HL-60 (cell line): ENCODE results near the gene GNPTAB.

Source experiments
- DNase-seq, 2 experiments: peaks; one replicate each; pipeline ENCODE4 v3.0.0-alpha.2; 2010 to 2020; ENCODE audit warnings: low read depth in 1 of 2, low spot score in 1 of 2
- H3K27ac ChIP-seq: fragments of 250-450 bp; sonication (Bioruptor Pico); replicated peaks from 2 replicates; pipeline ENCODE4 v1.5.1; 2020; ENCODE audit warnings: mild to moderate bottlenecking, moderate library complexity
- H3K27me3 ChIP-seq: fragments of 250-450 bp; sonication (Bioruptor Pico); 2 replicates; pipeline ENCODE4 v1.5.1; 2021; ENCODE audit warnings: mild to moderate bottlenecking, moderate library complexity; ENCODE audit not compliant: insufficient read depth, poor library complexity, severe bottlenecking
- H3K4me3 ChIP-seq: replicated peaks from 2 replicates; pipeline ENCODE4 v1.5.1; 2011; ENCODE audit warnings: mild to moderate bottlenecking, control low read depth, low read length; ENCODE audit not compliant: insufficient read depth
- CTCF ChIP-seq: IDR thresholded peaks from one replicate; pipeline ENCODE4 v1.5.1; 2011; ENCODE audit warnings: low read length, control low read depth, inconsistent platforms; ENCODE audit not compliant: insufficient read depth
- GABPA ChIP-seq: IDR thresholded peaks from 2 replicates; pipeline ENCODE4 v1.6.1; 2012; ENCODE audit warnings: low read depth
- POLR2AphosphoS5 ChIP-seq: IDR thresholded peaks from 2 replicates; pipeline ENCODE4 v1.6.1; 2012; ENCODE audit warnings: low read depth
- REST ChIP-seq: IDR thresholded peaks from 2 replicates; pipeline ENCODE4 v1.6.1; 2012; ENCODE audit warnings: low read depth; ENCODE audit not compliant: insufficient replicate concordance
- SPI1 ChIP-seq: IDR thresholded peaks from 2 replicates; pipeline ENCODE4 v1.6.1; 2012; ENCODE audit warnings: low read depth, mild to moderate bottlenecking, borderline replicate concordance

Gene GNPTAB

DNA sequence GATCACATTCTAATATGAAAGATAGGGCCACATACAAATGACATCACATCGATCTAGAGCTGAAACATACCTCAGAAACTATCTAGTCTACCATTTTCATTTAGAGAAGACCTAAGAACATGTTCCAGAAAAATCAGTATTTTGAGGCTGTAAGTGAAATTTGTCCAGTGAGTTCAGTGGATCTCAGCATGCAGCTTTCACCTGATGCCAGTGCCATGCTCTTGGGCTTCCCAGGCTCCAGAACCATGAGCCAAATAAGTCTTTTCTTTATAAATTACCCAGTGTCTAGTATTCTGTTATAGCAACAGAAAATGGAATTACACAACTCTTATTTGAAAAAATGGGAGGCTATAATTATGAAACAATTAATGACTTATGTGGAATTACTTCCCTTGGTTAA lies 124.4 kb downstream of the GNPTAB start:
- H3K27ac ChIP-seq: no peak overlapping the region
- TF ChIP-seq SPI1 (no peak), REST (no peak), GABPA (no peak), CTCF (no peak), POLR2AphosphoS5 (no peak)
- H3K4me3 ChIP-seq: no peak overlapping the region
- no peaks in the 10 kb centered on the region for H3K27me3 ChIP-seq
- DNase-seq: no peak

- H3K4me3 ChIP-seq: no peak overlapping the region
- DNase-seq: no peak
- TF ChIP-seq GABPA (no peak), REST (no peak), POLR2AphosphoS5 (no peak), CTCF (no peak), SPI1 (no peak)
- no peak overlapping the region for H3K27ac ChIP-seq
- H3K27me3 ChIP-seq: no peaks in the 10 kb centered on the region
Observed at GRCh38 chr12:101703487-101703886, 127.3 kb downstream of the GNPTAB start.

DNA sequence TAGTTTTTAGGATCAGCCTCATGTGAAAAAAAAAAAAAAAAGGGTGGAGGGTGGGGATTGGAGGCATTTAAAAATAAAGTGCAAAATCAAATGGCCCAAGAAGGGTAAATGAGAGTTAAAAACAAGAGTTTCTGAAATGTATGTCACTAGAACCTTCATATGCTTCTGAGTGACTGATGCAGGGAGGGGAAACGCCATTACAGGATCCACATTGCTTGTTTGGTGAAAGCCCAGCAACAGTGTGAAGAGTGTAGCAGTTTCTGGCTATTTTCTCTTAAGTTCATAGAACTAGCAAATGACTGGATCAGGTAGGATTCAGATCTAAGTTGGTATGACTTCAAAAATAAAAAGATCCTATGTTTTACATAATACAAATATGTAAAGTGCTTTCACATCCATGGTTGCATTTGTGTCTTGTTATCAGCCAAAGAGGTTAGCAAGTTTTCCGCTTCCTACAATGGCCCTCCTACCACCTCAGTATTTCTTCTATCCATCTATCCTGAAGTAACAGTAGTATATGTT lies 130.4 kb downstream of the GNPTAB start:
- no peak for TF ChIP-seq GABPA
- TF ChIP-seq REST: no peak
- TF ChIP-seq SPI1: no peak
- TF ChIP-seq CTCF: no peak
- TF ChIP-seq POLR2AphosphoS5: no peak

More for the DNA sequence above, 130.4 kb downstream of the GNPTAB start:
- Histone ChIP-seq H3K27ac (no peak overlapping the region), H3K27me3 (no peaks in the 10 kb centered on the region), H3K4me3 (no peak overlapping the region)
- no peak for DNase-seq
